Measurements from ENCODE around the gene PRXL2B. TPM values are rescaled to one million over a fixed set of nuclear protein-coding genes. Genes with fewer than 3 reads are reported as not detected.
"Not testable (repeated sequence)": the region's sequence is repeated elsewhere in the genome, so short reads cannot be mapped to it uniquely, and the experiment has no call there.

The PRXL2B gene
- total RNA-seq, 1 donor from 2014 or later: 29.9 TPM

DNA sequence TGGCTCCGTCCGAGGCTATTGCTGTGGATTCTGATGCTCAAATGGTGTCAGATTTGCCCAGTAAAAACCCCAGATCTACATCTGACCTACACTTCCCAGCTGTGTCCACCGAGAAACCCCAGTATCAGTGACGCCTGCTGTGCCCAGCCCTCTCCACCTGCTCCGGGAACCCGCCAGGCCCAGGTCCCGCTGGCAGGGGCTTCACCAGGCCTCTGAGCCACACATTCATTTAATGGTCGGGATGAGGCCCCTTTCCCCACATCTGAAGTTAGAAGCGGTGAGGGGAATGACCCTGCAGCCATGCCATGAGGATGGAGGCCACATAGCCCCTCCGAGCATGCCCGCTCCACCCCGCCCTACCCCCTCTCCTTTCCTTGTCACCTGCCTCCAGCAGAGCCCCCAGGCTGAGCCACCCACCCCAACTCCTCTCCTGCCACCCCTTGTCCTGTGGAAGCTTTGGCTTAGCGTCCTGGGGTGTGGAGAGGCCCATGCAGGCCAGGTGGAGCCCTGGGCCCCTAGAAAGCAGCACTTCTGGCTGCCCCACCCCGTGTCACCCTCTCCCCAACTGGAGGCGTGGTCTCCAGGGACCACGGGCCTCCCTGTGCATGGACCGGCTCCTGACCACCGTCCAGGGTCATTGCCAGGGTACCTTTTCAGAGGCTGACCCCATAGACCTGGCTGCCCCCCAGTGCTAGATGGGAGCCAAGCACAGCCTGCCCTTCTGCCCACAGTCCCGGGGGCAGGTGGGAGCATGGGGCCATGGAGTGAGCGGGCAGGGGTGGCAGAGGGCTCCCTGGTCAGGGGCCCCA, 22.4 kb upstream of the PRXL2B start:
- no peak for DNase-seq (ENCODE audit: low read depth, low spot score)

DNA sequence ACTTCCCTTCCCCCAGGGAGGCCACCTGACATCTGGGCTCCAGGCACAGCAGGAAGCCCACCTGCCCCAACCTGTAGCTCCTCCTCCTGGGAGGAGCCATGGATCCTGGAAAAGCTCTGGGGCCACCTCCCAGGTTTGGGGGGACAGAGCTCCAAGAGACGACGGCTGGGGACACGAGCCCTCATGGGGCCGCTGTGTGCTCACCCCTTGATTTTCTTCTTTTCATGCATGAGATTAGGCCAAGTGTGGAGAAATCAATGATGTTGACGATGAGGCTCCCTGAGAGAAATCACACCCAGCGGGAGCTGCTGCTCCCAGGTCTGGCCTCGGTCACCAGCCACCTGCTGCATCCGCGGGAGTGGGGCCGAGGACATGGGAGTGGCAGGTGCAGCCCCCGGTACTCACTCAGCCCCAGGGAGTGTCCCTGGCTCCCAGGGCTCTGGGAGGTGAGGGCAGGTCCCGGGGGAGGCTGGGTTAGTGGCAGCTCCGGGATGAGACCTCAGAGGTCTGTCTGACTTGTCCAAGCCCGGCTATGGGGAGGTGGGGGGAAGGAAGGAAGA, 21.7 kb upstream of the PRXL2B start:
- DNase-seq (ENCODE audit: low read depth, low spot score): no peak

DNA sequence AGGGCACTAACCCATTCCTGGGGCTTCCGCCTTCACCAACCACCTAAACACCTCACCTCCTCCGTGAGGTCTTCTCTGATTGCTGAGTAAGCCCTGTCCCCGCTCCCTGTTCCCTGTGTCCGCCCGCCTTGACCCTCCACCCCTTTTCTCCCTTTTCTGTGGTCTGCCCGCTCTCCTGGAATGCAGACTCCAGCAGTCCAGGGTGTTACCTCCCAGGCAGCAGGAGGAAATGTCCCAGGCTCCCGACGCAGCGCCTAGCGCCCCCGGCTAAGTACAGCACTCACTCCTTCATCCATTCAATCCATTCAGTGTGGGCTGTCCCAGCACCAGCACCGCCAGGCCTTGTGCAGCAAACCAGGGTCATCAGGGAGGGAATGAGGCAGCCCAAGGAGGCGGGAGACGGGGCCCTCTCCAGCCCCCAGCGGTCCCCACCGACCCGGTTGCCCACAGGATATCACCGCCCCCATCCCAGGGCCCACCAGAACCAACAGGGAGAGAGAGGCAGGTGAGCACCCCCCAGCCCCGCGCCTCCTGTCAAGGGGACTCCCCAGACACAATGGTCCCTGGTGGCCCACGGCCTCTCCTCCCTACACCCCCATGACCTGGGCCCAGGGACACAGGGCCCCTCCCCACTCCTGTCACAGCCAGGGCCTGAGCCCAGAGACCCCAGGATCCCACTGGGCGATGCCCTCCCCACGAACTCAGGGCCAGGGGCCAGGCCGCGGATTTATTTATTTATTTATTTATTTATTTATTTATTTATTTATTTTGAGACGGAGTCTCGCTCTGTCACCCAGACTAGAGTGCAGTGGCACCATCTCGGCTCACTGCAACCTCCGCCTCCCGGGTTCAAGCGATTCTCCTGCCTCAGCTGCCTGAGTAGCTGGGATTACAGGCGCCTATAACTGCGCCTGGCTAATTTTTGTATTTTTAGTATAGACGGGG, 20.2 kb upstream of the PRXL2B start:
- no peak for DNase-seq (ENCODE audit: low read depth, low spot score)

DNA sequence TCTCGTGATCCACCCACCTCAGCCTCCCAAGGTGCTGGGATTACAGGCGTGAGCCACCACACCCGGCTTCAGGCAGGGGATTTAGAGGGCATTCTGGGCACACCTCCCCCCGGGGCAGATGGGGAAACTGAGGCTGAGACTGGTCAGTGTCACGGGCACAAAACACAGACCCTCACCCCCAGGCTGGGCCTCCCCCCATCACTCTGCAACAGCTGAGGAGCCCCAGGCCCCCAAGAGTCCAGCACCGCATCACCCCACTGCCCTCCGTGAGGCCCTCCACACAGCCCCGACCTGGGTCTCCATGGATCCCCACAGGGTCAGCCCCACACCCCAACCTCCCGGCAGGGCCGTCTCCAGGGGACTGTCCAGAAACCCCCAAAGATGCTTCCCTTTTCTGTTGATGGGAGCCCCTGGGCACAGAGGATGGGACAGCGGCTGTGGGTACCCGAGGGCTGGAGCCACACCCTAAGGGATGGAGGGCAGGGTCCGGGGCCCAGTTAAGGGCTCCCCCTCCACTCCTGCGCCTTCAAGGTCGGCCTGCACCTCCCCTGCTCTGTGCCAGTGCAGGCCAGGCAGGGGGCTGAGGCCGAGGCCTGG, 19.4 kb upstream of the PRXL2B start:
- no peak for DNase-seq (ENCODE audit: low read depth, low spot score)

DNA sequence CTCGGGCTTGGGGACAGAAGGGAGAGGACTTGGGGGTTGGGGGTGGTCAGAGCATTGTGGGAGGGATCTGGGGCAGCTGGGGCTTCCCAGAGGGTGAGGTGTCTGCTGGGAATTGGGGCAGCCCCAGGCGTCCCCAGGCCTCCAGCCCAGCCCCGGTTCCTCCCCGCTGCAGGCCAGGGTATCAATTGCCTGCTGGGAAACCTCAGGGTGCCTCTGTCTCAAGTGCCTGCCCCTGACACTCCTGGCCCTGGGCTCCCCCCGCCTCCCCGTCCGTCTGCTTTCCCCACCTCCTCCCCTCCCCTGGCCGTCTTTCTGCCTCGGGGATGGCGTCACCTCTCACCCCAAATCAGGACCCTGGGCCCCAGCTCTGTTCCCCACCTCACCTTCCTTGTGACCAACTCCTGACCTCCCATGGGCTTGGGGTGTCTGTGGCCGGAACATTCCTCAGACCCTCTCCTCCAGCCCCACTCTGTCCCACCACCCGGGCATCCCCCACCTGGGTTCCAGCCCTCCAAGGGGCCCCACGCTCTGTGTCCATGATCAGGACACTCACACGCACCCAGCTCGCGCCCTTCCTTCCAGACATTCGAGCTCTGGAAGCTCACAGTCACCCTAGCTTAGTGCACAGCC, 18.3 kb upstream of the PRXL2B start:
- not testable (repeated sequence) for DNase-seq (ENCODE audit: low read depth, low spot score)

DNA sequence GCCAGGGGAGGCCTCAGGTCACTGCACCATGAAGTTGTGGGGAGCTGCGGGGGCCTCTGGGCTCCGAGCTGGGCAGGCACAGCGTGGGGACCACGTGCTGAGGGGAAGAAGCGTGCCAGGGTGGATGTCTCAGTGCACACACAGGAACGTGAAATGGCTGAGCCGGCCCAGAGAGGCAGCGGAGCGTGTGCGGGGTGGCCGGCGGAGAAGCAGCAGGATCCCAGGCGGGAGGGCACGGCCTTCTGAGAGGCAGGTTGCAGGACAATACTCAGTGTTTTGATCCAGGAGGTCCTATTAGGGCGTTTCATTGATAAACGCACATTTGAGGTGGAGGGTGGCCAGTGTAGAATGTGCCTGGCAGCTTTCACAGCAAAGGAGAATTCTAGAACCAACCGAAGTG, 17.5 kb upstream of the PRXL2B start:
- no peak for DNase-seq (ENCODE audit: low read depth, low spot score)

DNA sequence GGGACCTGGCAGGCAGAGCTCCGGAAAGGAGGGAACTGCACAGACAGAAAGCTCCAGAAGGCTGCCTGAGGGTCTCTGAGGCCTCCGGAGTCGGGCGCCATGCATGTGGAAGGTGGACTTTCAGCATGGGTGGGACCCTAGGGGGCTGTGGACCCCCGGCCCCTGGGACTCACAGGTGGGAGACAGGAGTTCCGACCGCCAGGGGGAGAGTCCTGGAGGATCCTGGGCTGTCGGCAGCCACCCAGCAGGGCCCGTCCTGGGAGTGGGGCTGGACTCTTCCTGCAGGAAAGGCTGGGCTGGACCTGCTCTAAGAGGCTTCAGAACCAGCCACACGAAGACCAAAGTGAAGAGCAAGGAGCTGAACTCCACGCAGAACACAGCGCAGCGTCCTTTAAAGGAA, 16.9 kb upstream of the PRXL2B start:
- not testable (repeated sequence) for DNase-seq (ENCODE audit: low read depth, low spot score)

DNA sequence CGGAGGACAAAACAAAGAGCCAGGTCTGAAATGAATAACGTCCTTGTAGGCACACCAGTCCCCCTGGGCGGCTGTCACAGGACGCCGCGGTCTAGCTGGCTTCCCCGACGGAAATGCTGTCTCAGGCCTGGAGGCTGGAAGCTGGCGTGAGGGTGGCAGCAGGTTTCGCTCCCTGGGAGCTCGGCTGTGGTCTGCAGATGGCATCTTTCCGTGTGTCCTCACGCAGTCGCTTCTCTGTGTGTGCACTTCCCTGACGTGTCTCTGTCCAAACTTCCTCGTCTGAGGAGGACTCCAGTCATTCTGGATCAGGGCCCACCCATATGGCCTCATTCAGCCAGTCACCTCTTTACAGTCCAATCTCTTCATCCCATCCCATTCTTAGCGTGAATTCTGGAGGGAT, 16.2 kb upstream of the PRXL2B start:
- no peak for DNase-seq (ENCODE audit: low read depth, low spot score)

DNA sequence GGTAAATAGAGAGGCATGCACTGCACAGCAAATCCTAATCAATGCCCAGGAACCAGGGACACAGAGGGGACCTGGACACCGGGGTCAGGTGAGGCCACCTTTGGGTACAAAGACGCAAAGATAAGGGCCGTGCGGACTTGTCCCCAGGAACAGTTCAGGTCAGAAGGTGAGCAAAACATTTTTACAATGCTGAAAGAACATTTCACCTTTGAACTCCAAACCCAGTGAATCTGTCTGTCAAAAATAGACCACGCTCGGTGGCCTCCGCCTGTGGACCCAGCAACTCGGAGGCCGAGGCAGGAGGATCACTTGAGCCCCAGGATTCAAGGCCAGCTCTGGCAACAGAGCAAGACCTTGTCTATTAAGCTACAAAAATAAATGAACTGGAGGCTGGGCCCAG, 15.2 kb upstream of the PRXL2B start:
- no peak for DNase-seq (ENCODE audit: low read depth, low spot score)

DNA sequence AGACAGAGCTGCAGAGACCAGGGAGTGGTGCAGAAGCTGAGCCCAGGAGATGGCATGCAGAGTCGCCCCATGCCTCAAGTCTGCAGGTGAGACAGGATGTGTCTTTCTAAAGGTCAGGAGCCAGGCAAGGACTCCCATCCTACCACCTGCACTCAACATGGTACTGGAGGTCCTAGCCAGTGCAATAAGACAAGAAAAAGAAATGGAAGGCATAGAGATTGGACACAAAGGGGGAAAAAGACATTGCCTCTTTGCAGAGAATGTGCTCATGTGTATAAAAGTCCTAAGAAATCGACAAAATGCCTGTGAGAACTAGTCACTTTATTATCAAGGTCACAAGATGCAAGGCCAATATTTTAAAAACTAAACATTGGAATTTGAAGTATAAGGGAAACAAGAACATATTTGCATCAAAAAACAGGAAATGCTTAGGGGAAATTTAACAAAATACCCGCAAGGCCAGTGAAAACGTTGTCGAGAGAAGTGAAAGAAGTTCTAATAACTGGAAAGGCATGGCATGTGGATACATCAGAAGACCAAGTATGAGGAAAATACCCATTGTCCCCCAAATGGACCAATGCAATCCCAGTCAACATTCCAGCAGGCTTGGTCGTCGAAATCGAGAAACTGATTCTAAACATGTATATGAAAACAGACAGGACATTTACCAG, 13.2 kb upstream of the PRXL2B start:
- DNase-seq (ENCODE audit: low read depth, low spot score): no peak

DNA sequence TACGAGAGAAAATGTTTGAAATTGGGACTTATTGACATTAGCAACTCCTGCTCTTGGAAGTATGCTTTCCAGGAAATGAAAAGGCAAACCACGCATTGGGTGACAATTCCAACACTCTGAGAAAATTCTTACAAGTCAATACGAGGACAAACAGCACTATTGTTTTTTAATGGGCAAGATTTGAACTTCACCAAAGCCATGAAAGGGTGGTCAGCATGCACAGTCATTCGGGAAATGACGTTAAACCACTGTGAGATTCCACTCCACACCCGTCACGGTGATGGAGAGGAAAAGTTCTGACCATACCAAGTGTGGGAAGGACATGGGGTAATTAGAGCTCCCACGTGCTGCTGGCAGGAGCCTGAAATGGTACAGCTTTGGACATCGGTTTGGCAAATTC, 12.2 kb upstream of the PRXL2B start:
- no peak for DNase-seq (ENCODE audit: low read depth, low spot score)

DNA sequence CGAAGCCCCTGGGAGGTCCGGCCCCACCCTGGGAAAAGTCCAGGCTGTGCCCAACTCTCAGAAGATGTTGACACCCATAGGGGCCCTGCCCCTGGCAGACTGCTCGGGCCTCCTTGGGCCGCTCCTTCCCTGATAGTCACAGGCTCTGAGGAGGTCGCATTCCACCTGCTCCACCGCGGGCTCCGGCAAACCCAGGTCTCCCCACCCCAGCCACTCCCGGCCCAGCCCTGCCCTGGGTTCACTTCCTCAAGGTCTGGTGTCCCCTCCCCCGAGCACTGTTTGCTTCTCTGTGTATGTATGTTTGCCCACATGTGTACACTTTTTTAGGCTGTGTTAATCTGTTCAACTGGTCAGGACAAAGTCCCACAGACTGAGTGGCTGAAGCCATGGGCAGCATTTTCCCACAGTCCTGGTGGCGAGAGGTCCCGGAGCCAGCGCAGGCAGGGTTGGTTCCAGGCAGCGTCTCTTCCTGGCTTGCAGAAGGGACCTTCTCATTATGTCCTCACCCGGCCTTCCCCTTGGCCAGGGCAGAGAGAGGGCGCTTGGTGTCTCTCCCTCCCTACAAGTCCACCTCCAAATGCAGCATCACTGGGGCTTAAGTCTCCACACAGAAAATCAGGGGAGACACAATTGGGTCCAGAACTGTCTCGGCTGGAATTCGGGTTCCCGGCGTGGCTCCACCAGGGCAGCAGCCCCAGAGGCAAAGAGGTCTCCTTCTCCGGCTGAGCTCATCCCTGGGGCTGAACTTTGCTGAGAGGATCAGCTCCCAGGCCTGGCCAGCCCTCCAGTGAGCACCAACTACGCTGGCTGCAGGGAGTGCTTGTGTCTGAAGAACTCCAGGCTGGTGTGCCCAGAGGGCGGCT, 10.5 kb upstream of the PRXL2B start:
- DNase-seq (ENCODE audit: low read depth, low spot score): no peak

DNA sequence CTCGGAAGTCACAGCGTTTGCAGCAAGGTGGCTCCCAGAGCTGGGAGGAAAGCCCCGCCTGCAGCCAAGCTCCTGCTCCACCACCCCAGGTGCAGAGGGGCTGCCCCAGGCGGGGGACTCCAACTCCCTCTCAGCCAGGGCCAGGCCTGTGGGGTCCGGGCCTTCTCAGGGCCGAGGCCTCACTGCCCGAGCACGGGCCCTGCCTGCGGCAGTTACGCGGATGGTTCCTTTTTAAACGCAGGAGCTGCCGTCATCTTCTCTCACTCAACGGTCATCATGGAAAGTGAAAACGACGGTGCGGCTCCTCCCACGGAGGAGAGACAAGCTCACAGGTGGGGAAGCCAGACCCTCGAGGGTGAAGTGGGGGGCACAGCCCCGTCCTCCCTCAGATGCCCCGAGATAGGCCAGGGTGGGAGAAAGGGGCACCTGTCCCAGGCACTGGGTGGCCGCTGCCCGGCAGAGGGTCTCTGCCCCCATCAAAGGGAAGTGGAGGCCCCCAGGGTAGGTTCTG, 9.0 kb upstream of the PRXL2B start:
- DNase-seq (ENCODE audit: low read depth, low spot score): not testable (repeated sequence)

DNA sequence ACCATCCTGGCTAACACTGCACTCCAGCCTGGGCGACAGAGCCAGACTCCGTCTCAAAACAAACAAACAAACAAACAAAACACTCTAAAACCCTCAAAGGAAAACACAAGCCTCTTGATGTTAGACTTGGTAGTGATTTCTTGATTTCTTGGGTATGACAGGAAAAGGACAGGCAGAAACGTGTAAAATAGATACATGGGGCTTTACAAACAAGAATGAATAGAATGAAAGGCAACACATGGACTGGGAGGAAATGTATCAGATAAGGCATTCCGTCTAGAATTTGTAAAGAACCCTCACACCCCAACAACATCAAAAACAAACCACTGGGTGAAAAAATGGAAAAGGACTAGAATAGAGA, 7.8 kb upstream of the PRXL2B start:
- no peak for DNase-seq (ENCODE audit: low read depth, low spot score)

DNA sequence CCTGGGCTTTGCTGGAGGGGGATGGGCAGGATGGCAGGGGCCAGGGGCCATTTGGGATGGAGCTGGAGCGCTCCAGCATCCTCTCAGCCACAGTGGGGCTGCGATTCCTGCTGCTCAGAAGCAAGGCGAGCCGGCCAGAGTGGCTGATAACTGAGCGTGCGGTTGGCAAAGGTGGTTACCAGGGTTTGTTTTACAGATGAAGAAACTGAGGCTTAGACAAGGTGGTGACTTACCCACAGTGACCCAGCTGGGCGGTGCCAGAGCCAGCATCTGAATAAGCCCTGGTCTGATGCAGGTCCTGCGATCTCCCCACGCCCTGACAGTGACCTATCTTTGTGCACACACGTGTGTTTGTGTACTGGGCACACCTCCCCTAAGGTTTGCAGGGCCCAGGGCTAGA, 5.9 kb upstream of the PRXL2B start:
- no peak for DNase-seq (ENCODE audit: low read depth, low spot score)

DNA sequence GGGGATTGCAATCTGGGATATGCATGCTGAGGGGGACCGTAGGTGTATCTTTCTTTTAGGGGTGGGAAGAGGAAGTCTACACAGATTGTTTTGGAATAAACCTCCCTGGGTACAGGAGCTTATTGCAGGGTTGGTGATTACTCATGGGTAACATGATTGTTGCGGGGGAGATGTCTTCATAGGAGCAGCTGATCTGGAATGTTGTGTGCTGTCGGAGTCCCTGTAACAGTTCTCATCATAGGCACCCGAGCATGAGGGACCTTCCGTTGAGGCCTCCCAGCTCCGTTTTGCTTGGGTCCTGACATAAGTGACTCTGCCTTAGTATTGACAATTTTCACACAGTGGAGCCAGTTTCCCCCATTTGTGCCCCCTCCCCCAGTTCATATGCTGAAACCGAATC, 4.2 kb upstream of the PRXL2B start:
- no peak for DNase-seq (ENCODE audit: low read depth, low spot score)

DNA sequence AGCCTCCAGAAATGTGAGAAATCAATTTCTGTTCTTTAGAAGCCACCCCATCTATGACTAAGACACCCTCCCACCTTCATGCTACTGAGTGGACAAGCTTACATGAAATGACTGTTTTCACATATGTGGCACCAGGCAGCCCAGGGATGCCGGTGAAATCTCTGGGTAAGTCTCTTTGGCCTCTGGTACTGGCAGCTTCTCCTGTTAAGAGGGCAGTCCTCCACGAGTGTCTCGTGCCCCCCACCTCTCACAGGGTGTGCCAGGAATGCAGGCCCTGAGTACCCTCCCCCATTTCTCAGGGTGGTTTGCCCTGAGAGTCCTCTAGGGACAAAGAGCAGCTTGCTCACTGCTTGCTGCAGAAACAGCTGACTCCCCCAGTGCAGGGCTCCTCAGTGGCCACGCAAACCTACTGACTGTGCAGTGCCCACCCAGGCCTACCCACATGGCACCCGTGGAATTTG, 3.2 kb upstream of the PRXL2B start:
- no peak for DNase-seq (ENCODE audit: low read depth, low spot score)

DNA sequence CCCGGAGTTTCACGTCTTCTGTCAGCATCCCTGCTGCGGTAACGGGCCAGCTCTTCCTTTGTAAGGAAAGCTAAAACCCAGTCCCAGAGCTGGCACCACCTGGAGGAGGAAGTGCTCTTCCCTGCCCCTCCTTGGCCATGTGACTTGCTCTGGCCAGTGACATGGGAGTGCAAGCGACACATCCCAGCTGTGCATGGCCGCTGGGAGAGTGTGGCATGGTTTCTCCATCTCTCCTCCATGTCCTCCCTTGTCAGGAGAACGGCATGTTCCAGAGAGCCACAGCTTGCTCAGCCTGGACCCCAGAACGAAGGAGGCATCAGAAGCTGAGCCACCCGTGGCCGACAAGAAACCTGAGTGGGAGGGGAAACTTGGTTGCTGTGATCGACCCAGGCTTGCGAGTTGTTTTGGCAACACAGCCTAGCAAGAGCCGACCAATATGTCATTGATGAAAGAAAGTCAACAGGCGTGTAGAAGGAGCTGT, 2.7 kb upstream of the PRXL2B start:
- no peak for DNase-seq (ENCODE audit: low read depth, low spot score)

DNA sequence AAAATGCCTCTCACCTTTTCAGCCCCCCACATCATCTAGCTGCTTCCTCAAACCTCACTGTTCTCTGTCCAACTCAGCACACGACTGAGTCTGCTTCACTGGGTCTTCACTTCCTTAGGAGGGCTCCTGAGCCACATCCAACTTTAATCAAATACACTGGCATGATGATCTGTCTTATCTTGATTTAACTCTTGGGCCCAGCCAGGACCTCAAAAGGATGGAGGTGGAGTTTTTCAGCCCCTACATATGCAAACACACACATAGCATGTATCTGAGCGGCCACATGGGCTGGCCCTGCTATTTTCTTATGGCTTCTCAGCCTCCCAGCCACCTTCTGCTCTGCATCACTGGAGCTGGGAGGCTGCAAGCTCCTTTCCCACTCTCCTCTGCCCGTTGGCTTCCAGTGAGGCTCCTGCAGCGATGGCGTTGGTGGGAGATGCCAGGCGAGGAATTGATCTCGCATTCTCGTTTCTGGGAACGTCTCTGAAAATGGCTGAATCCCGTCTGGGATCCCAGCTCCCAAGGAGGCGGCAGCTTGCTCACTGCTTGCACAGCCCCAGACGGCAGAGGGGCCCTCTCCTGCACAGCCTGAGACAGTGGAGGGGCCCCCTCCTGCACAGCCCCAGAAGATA, 1.8 kb upstream of the PRXL2B start:
- DNase-seq (ENCODE audit: low read depth, low spot score): no peak
